ENCODE data around the gene DIS3L2.

The DIS3L2 gene

DNA sequence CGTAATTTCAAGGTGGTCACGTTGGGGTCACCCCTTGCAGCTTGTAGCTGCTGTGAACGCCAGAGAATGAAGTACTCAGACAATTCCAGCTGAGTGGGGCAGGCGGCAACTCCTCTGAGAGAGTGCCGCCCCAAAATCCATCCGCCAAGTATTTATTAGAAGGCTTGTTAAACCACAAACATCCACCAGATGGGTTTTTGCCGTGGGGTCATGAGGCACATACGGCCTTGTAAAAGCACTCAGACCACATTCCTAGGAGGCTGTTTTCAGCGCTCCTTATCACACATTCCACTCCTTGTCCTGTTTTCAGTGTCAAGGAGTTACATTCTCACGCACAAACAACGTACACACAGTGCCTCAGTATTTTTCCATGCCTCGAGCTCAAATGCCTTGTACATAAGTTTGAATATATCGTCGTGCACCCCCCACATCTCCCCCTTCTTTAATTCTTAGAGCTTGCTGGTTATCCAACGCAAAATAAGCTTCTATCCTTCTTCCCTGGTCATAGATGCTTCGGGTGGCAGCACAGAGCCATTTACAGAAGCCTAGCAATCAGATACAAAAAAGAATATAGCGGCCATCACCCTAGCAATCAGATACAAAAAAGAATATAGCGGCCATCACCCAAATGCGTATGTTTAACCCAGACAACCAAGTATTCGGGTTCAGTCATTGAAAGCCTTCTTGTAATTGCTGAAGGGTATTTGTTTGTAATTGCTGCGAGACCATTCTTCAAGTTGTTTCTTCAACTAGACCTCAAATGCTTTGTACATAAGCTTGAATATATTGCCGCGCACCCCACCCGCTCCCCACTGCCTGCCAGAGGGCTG lies 424.4 kb downstream of the DIS3L2 start:
- H3K27ac ChIP-seq = no peak overlapping the region
- TF ChIP-seq ZFX (IDR thresholded peaks at IDR 0.05; ENCODE audit: borderline replicate concordance) = no peak
- TF ChIP-seq, protein P1, sequence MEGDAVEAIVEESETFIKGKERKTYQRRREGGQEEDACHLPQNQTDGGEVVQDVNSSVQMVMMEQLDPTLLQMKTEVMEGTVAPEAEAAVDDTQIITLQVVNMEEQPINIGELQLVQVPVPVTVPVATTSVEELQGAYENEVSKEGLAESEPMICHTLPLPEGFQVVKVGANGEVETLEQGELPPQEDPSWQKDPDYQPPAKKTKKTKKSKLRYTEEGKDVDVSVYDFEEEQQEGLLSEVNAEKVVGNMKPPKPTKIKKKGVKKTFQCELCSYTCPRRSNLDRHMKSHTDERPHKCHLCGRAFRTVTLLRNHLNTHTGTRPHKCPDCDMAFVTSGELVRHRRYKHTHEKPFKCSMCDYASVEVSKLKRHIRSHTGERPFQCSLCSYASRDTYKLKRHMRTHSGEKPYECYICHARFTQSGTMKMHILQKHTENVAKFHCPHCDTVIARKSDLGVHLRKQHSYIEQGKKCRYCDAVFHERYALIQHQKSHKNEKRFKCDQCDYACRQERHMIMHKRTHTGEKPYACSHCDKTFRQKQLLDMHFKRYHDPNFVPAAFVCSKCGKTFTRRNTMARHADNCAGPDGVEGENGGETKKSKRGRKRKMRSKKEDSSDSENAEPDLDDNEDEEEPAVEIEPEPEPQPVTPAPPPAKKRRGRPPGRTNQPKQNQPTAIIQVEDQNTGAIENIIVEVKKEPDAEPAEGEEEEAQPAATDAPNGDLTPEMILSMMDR (IDR thresholded peaks at IDR 0.05) = no peak

DNA sequence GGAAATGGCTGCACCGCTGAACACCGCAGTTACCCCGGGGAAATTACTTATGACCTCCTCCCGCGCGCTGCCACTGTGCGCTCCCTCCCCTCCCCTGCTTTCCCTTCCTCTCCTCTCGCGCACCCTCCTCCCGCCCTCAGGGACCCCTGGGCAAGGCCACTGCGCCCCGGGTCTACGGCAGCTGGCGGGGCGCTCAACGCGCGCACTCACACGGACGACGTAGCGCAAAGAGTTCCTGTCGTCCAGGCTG lies 424.9 kb downstream of the DIS3L2 start:
- TF ChIP-seq, protein P1 (IDR thresholded peaks at IDR 0.05) = no peak
- TF ChIP-seq ZFX (IDR thresholded peaks at IDR 0.05; ENCODE audit: borderline replicate concordance) = no peak

More for the DNA sequence above, 424.9 kb downstream of the DIS3L2 start:
- no peak overlapping the region for H3K27ac ChIP-seq
